ENCODE data around the gene ADAMTS2.

The ADAMTS2 gene

DNA sequence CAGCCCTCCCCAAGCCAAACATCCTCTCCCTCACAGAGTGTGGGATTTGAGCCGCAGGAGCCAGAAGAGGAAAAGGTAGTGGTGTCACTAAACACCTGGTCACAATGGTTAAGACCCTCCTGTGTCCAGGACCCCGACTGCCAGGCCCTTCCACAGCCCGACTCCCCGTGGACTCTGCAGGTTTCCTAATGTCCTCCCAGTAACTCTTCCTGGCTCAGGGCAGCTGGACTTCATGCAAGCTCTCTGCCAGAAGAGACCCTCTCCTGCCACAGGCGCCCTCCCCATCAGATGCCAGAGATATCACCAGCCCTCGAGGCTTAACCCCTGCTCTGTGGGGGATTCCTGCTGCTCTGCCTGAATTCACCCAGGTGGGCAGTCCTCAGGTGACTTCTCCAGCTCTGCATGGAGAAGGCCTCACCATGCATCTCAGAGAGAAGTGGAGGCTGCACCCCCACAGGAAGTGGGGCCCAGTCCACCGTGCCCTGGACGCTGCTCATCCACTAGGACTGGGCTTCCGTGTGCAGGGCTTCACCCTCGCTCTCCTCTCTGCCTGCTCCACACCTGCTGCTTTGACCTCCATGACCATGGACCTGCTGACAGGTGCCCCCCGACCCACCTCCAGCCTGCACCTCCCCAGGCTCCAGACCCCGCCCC is 111.2 kb downstream of the ADAMTS2 start:
- Histone ChIP-seq H3K9ac (ENCODE audit: low read length) (no peak overlapping the region), H3K9me3 (ENCODE audit: low read length) (no peaks in the 10 kb centered on the region), H3K4me1 (ENCODE audit: insufficient read depth, low read length, severe bottlenecking) (no peaks in the 10 kb centered on the region), H3K9me2 (ENCODE audit: low read depth, low read length) (no peaks in the 10 kb centered on the region), H3K27me3 (ENCODE audit: insufficient read depth, low read length) (0 out of 2 replicates have a peak, but pooled peaks cover 3% of the 10 kb centered on the region), H3K4me3 (ENCODE audit: low read depth, low read length, poor library complexity, severe bottlenecking) (no peak overlapping the region), H3F3A (ENCODE audit: insufficient read depth, low read length) (no peaks in the 10 kb centered on the region), H3K36me3 (ENCODE audit: insufficient read depth, low read length) (no peaks in the 10 kb centered on the region), H3K4me2 (ENCODE audit: low read length) (no peak overlapping the region), H2AFZ (ENCODE audit: low read length) (no peak overlapping the region), H3K27ac (ENCODE audit: low read depth, low read length, poor library complexity, severe bottlenecking) (no peak overlapping the region), H4K20me1 (ENCODE audit: insufficient read depth, low read length) (no peaks in the 10 kb centered on the region), H3K79me2 (ENCODE audit: insufficient read depth, low read length) (no peaks in the 10 kb centered on the region)
- no peak for TF ChIP-seq EZH2 (IDR thresholded peaks at IDR 0.05; ENCODE audit: borderline replicate concordance, low read length)
- TF ChIP-seq, protein P1, sequence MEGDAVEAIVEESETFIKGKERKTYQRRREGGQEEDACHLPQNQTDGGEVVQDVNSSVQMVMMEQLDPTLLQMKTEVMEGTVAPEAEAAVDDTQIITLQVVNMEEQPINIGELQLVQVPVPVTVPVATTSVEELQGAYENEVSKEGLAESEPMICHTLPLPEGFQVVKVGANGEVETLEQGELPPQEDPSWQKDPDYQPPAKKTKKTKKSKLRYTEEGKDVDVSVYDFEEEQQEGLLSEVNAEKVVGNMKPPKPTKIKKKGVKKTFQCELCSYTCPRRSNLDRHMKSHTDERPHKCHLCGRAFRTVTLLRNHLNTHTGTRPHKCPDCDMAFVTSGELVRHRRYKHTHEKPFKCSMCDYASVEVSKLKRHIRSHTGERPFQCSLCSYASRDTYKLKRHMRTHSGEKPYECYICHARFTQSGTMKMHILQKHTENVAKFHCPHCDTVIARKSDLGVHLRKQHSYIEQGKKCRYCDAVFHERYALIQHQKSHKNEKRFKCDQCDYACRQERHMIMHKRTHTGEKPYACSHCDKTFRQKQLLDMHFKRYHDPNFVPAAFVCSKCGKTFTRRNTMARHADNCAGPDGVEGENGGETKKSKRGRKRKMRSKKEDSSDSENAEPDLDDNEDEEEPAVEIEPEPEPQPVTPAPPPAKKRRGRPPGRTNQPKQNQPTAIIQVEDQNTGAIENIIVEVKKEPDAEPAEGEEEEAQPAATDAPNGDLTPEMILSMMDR (IDR thresholded peaks at IDR 0.05; ENCODE audit: low read length): no peak

DNA sequence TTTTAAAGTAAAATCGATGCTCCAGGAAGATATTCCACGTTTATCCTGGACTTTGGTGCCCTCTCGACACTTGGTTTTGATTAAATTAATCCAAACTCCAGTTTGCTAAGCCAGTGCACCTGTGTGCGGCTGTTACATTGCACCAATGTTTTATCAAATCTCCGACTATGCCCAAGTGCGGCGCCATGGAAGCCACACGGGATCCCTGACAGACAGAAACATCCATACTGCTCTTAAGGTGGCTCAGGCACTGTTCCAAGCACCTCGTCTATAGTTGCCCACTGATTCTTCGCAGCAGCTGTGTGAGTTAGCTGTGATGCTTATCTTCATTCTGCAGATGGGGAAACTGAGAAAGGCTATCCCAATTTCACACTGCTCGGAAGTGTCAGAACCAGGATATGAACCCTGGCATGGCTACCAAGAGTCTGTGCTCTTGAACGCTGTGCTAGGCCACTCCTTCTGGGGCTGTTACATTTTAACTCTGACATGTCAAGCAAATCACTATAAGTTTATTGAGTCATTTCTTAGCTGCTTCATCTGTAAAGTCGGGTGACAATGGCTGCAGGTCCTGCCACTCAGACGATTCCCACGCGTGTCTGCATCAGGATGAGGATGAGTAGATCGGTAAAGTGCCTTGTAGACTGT is 113.0 kb downstream of the ADAMTS2 start:
- H3K9me2 ChIP-seq (ENCODE audit: low read depth, low read length): no peaks in the 10 kb centered on the region
- TF ChIP-seq, protein P1 (IDR thresholded peaks at IDR 0.05; ENCODE audit: low read length): no peak
- no peak for TF ChIP-seq EZH2 (IDR thresholded peaks at IDR 0.05; ENCODE audit: borderline replicate concordance, low read length)
- H3K4me1 ChIP-seq (ENCODE audit: insufficient read depth, low read length, severe bottlenecking): no peaks in the 10 kb centered on the region
- no peaks in the 10 kb centered on the region for H3F3A ChIP-seq (ENCODE audit: insufficient read depth, low read length)
- no peaks in the 10 kb centered on the region for H3K79me2 ChIP-seq (ENCODE audit: insufficient read depth, low read length)
- no peak overlapping the region for H3K4me3 ChIP-seq (ENCODE audit: low read depth, low read length, poor library complexity, severe bottlenecking)
- H2AFZ ChIP-seq (ENCODE audit: low read length): no peak overlapping the region
- H3K9me3 ChIP-seq (ENCODE audit: low read length): no peaks in the 10 kb centered on the region
- no peak overlapping the region for H3K27ac ChIP-seq (ENCODE audit: low read depth, low read length, poor library complexity, severe bottlenecking)
- H3K27me3 ChIP-seq (ENCODE audit: insufficient read depth, low read length): 0 out of 2 replicates have a peak, but pooled peaks cover 3% of the 10 kb centered on the region
- no peaks in the 10 kb centered on the region for H3K36me3 ChIP-seq (ENCODE audit: insufficient read depth, low read length)
- H3K9ac ChIP-seq (ENCODE audit: low read length): no peak overlapping the region
- H4K20me1 ChIP-seq (ENCODE audit: insufficient read depth, low read length): no peaks in the 10 kb centered on the region
- no peak overlapping the region for H3K4me2 ChIP-seq (ENCODE audit: low read length)

DNA sequence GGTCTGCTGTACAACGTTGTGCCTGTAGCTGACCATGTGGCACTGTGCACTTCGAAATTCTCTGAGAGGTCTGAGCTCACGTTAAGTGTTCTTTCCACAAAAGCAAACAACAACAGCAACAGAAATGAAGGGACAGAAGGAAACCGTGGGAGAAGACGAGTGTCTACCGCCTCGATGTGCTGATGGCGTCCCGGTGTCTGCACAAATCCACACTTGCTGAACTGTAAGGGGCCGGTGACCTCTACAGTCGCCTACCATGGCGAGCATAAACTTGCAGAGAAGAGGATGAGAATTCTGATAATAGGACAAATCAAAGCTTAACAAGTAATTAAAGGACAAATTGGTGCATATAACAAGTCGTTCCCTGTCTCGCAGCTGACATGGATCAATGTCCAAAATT is 114.0 kb downstream of the ADAMTS2 start:
- H3K9me3 ChIP-seq (ENCODE audit: low read length): no peaks in the 10 kb centered on the region
- no peaks in the 10 kb centered on the region for H3F3A ChIP-seq (ENCODE audit: insufficient read depth, low read length)
- no peaks in the 10 kb centered on the region for H4K20me1 ChIP-seq (ENCODE audit: insufficient read depth, low read length)
- TF ChIP-seq EZH2 (IDR thresholded peaks at IDR 0.05; ENCODE audit: borderline replicate concordance, low read length): no peak
- TF ChIP-seq, protein P1 (IDR thresholded peaks at IDR 0.05; ENCODE audit: low read length): no peak
- H3K36me3 ChIP-seq (ENCODE audit: insufficient read depth, low read length): no peaks in the 10 kb centered on the region
- no peaks in the 10 kb centered on the region for H3K79me2 ChIP-seq (ENCODE audit: insufficient read depth, low read length)
- H3K27ac ChIP-seq (ENCODE audit: low read depth, low read length, poor library complexity, severe bottlenecking): no peak overlapping the region
- no peaks in the 10 kb centered on the region for H3K4me1 ChIP-seq (ENCODE audit: insufficient read depth, low read length, severe bottlenecking)
- H3K4me2 ChIP-seq (ENCODE audit: low read length): no peak overlapping the region
- no peak overlapping the region for H2AFZ ChIP-seq (ENCODE audit: low read length)
- H3K9ac ChIP-seq (ENCODE audit: low read length): no peak overlapping the region
- no peaks in the 10 kb centered on the region for H3K9me2 ChIP-seq (ENCODE audit: low read depth, low read length)
- H3K27me3 ChIP-seq (ENCODE audit: insufficient read depth, low read length): 0 out of 2 replicates have a peak, but pooled peaks cover 3% of the 10 kb centered on the region
- no peak overlapping the region for H3K4me3 ChIP-seq (ENCODE audit: low read depth, low read length, poor library complexity, severe bottlenecking)

Measured in OCI-LY1 (cell line).